Fibroblast of lung (primary cell): Measurements from ENCODE around the gene GNG7.

ENCODE experiments used
- CTCF ChIP-seq, 2 donors: IDR thresholded peaks in 1 of 2; conservative IDR thresholded peaks in 1 of 2; 1 replicate in 1 of 2; 2 replicates in 1 of 2; pipeline ENCODE4 v1.5.1; 2011 to 2012; ENCODE audit warnings: low read length in 2 of 2, control low read depth in 1 of 2, inconsistent platforms in 1 of 2, low read depth in 1 of 2, mild to moderate bottlenecking in 1 of 2
- EZH2 ChIP-seq: IDR thresholded peaks from 2 replicates; pipeline ENCODE4 v1.5.1; 2012; ENCODE audit warnings: low read length, control low read depth, mild to moderate bottlenecking; ENCODE audit errors: missing control alignments

DNA sequence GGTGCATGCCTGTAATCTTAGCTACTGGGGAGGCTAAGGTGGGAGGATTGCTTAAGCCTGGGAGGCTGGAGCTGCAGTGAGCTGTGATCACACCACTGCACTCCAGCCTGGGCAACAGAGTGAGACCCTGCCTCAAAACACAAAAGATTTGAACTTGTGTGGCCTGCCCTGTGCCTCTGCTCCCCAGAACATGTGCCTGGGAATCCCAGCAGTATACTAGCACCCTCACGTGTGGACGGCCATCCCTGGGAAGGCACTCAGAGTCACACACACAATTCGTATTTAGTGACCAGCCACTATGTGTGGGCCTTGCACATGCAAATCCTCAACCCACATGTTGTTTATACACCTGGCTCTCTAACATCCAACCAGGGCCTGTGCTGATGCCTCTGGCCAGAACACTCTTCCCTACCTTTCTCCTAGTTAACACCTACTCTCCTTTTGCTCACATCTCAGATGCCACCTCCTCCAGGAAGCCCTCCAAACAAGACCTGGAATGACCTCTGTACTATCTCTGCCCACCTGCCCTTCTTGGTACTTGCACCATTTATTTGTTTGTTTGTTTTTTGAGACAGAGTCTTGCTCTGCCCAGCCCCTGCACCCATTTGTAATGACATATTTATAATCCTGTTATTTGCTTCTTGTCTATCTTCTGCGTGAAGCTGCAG lies 218.9 kb downstream of the GNG7 start:
- TF ChIP-seq EZH2 (no peak), CTCF (conservative IDR thresholded peaks at IDR 0.05 in 1 of 2, IDR thresholded peaks at IDR 0.05 in 1 of 2; ENCODE audit: low read depth in 1 of 2, low read length in 2 of 2) (no peak)
